A549 (cell line): Measurements from ENCODE around the gene TMEM37.

Source experiments
- POLR2A ChIP-seq: IDR thresholded peaks from 2 replicates; pipeline ENCODE4 v1.6.1; 2012; ENCODE audit warnings: mild to moderate bottlenecking, low read length
- ZSCAN20 ChIP-seq: fragments of 250-450 bp; sonication (Bioruptor Pico); IDR thresholded peaks from 2 replicates; pipeline ENCODE4 v1.8.0; 2022; ENCODE audit warnings: mild to moderate bottlenecking, moderate library complexity
- TF ChIP-seq, protein P1 (sequence below): IDR thresholded peaks from 2 replicates; pipeline ENCODE4 v1.6.1; 2012

DNA sequence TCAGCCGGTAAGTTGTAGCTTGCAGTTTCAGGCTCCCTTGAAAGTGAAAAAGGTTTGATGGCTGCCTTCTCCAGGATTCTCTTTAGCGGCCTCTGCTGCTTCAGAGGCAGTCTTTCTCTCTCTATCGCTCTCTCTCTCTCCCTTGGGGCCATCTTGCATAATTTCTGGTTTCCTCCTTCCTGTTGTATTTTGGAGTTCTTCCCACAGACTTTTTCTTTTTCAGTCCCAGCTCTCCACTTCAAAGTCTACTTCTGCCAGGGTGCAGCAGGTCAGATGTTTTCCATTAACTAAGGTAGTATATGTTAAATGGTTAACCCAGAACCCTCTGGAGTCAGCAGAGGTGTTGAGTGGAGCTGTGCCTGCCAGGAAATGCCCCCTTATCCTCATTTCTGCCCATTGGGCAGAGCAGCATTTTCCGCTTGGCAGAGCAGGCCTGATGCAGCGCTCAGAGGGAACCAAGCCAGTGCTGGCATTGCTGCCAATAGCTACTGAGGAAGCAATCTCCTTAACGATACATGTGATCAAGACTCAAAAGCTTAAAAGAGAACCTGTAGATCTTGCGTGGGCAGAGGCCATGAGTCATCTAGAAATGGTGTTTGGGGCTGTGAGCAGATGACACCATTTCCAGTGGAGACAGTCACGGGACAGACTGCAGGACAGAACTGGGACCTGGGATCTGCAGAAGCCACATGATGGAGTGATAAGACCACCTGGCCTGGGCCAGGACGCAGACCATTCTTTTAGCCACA, 44.1 kb upstream of the TMEM37 start:
- no peak for TF ChIP-seq POLR2A
- no peak for TF ChIP-seq ZSCAN20 (CRISPR knock-in tag)
- TF ChIP-seq, protein P1, sequence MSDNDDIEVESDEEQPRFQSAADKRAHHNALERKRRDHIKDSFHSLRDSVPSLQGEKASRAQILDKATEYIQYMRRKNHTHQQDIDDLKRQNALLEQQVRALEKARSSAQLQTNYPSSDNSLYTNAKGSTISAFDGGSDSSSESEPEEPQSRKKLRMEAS, result no peak
